H9 (cell line): ENCODE results near the gene UNC5A. TPM values are rescaled to one million over a fixed set of nuclear protein-coding genes. Genes with fewer than 3 reads are reported as not detected.

Experiments used
- DNase-seq: peaks from one replicate; pipeline ENCODE4 v3.0.0-alpha.2; 2017
- H2AFZ ChIP-seq: one replicate; pipeline ENCODE4 v1.6.1; 2013; ENCODE audit warnings: mild to moderate bottlenecking, low read length, control low read depth, moderate library complexity
- H2AK5ac ChIP-seq: 2 replicates; pipeline ENCODE4 v1.6.1; 2013; ENCODE audit warnings: low read length, control low read depth, mixed read lengths; ENCODE audit not compliant: insufficient read length
- H2BK120ac ChIP-seq: one replicate; pipeline ENCODE4 v1.6.1; 2013; ENCODE audit warnings: low read depth, mild to moderate bottlenecking, low read length, control low read depth, inconsistent platforms; ENCODE audit not compliant: poor library complexity, severe bottlenecking
- H2BK12ac ChIP-seq: 2 replicates; pipeline ENCODE4 v1.6.1; 2013; ENCODE audit warnings: low read length, control low read depth, mixed read lengths, low read depth; ENCODE audit not compliant: insufficient read length
- H2BK15ac ChIP-seq: 2 replicates; pipeline ENCODE4 v1.6.1; 2013; ENCODE audit warnings: low read depth, low read length, control low read depth
- H2BK20ac ChIP-seq: one replicate; pipeline ENCODE4 v1.6.1; 2013; ENCODE audit warnings: low read depth, mild to moderate bottlenecking, low read length, control low read depth, inconsistent platforms; ENCODE audit not compliant: poor library complexity, severe bottlenecking
- H2BK5ac ChIP-seq: 2 replicates; pipeline ENCODE4 v1.6.1; 2013; ENCODE audit warnings: low read length, control low read depth, mixed read lengths; ENCODE audit not compliant: insufficient read length
- H3K14ac ChIP-seq: 2 replicates; pipeline ENCODE4 v1.6.1; 2013; ENCODE audit warnings: low read length, control low read depth; ENCODE audit not compliant: insufficient read depth
- H3K18ac ChIP-seq: 2 replicates; pipeline ENCODE4 v1.6.1; 2013; ENCODE audit warnings: low read depth, mild to moderate bottlenecking, mixed read lengths, low read length, control low read depth; ENCODE audit not compliant: insufficient read length
- H3K23ac ChIP-seq: 2 replicates; pipeline ENCODE4 v1.6.1; 2013; ENCODE audit warnings: low read length, control low read depth, mixed read lengths, low read depth; ENCODE audit not compliant: insufficient read length
- H3K23me2 ChIP-seq: 2 replicates; pipeline ENCODE4 v1.6.1; 2013; ENCODE audit warnings: low read depth, mild to moderate bottlenecking, mixed read lengths, low read length, control low read depth; ENCODE audit not compliant: insufficient read length, poor library complexity, severe bottlenecking
- H3K27ac ChIP-seq: 2 replicates; pipeline ENCODE4 v1.5.1; 2013; ENCODE audit warnings: low read length, control low read depth, mixed read lengths, low read depth; ENCODE audit not compliant: insufficient read length
- H3K27me3 ChIP-seq: 2 replicates; pipeline ENCODE4 v1.6.1; 2013; ENCODE audit warnings: low read length, control low read depth, inconsistent platforms; ENCODE audit not compliant: insufficient read depth
- H3K4ac ChIP-seq: 2 replicates; pipeline ENCODE4 v1.6.1; 2013; ENCODE audit warnings: low read depth, mild to moderate bottlenecking, control low read depth, inconsistent platforms, low read length, moderate library complexity
- H3K4me1 ChIP-seq: 2 replicates; pipeline ENCODE4 v1.6.1; 2013; ENCODE audit warnings: low read length, control low read depth, inconsistent platforms; ENCODE audit not compliant: insufficient read depth
- H3K4me2 ChIP-seq: 2 replicates; pipeline ENCODE4 v1.6.1; 2013; ENCODE audit warnings: low read length, control low read depth, mixed read lengths; ENCODE audit not compliant: insufficient read length, insufficient read depth
- H3K56ac ChIP-seq: 2 replicates; pipeline ENCODE4 v1.6.1; 2013; ENCODE audit warnings: low read depth, mild to moderate bottlenecking, mixed read lengths, low read length, control low read depth; ENCODE audit not compliant: insufficient read length
- H3K79me1 ChIP-seq: 2 replicates; pipeline ENCODE4 v1.6.1; 2013; ENCODE audit warnings: low read depth, mild to moderate bottlenecking, moderate library complexity, low read length, control low read depth, inconsistent platforms; ENCODE audit not compliant: insufficient read depth, poor library complexity, severe bottlenecking
- H3K79me2 ChIP-seq: 2 replicates; pipeline ENCODE4 v1.6.1; 2013; ENCODE audit warnings: low read length, control low read depth, inconsistent platforms; ENCODE audit not compliant: insufficient read depth
- H3K9ac ChIP-seq: 2 replicates; pipeline ENCODE4 v1.6.1; 2013; ENCODE audit warnings: low read length, control low read depth, mixed read lengths; ENCODE audit not compliant: insufficient read length; ENCODE audit errors: extremely low read depth
- H3K9me3 ChIP-seq: one replicate; pipeline ENCODE4 v1.6.1; 2013; ENCODE audit warnings: low read depth, low read length, inconsistent platforms; ENCODE audit not compliant: control insufficient read depth
- H3T11ph ChIP-seq: one replicate; pipeline ENCODE4 v1.6.1; 2013; ENCODE audit warnings: mild to moderate bottlenecking, low read length, control low read depth, inconsistent platforms
- H4K20me1 ChIP-seq: one replicate; pipeline ENCODE4 v1.6.1; 2013; ENCODE audit not compliant: control insufficient read depth, insufficient read length, insufficient read depth
- H4K5ac ChIP-seq: 2 replicates; pipeline ENCODE4 v1.6.1; 2013; ENCODE audit warnings: low read depth, mild to moderate bottlenecking, mixed read lengths, low read length, control low read depth; ENCODE audit not compliant: insufficient read length
- H4K8ac ChIP-seq: replicated peaks from 2 replicates; pipeline ENCODE4 v1.6.1; 2013; ENCODE audit warnings: low read length, control low read depth, mixed read lengths, low read depth; ENCODE audit not compliant: insufficient read length
- H4K91ac ChIP-seq: 2 replicates; pipeline ENCODE4 v1.6.1; 2013; ENCODE audit warnings: low read depth, mild to moderate bottlenecking, moderate library complexity, mixed read lengths, low read length, control low read depth; ENCODE audit not compliant: insufficient read length
- H3K27ac Mint-ChIP-seq, 3 experiments: 2 replicates in 2 of 3; 3 replicates in 1 of 3; pipeline ENCODE4 v1.8.0; 2020 to 2021; ENCODE audit warnings: mixed read lengths in 3 of 3, mild to moderate bottlenecking in 1 of 3, moderate library complexity in 1 of 3
- H3K27me3 Mint-ChIP-seq: 2 replicates; pipeline ENCODE4 v1.8.0; 2021; ENCODE audit warnings: low read depth, mild to moderate bottlenecking, moderate library complexity, mixed read lengths
- H3K36me3 Mint-ChIP-seq, 3 experiments: 2 replicates in 2 of 3; 3 replicates in 1 of 3; pipeline ENCODE4 v1.8.0; 2020 to 2021; ENCODE audit warnings: low read depth in 3 of 3, mixed read lengths in 3 of 3; ENCODE audit not compliant: insufficient read depth in 1 of 3
- H3K4me1 Mint-ChIP-seq, 2 experiments: 2 replicates each; pipeline ENCODE4 v1.8.0; 2020; ENCODE audit warnings: mixed read lengths in 2 of 2
- H3K4me3 Mint-ChIP-seq, 2 experiments: 2 replicates in 1 of 2; 3 replicates in 1 of 2; pipeline ENCODE4 v1.8.0; 2020 to 2021; ENCODE audit warnings: mild to moderate bottlenecking in 2 of 2, mixed read lengths in 2 of 2, moderate library complexity in 1 of 2
- H3K9me3 Mint-ChIP-seq, 2 experiments: 2 replicates in 1 of 2; 3 replicates in 1 of 2; pipeline ENCODE4 v1.8.0; 2020; ENCODE audit warnings: mild to moderate bottlenecking in 2 of 2, mixed read lengths in 2 of 2, moderate library complexity in 1 of 2
- CTCF ChIP-seq: fragments of 200-600 bp; sonication (generic); conservative IDR thresholded peaks from 3 replicates; pipeline ENCODE4 v1.8.0; 2021; ENCODE audit warnings: antibody characterized with exemption, mild to moderate bottlenecking
- WGBS: extraction: QIAGEN DNeasy Blood & Tissue Kit; methylation state at CpG from one replicate; pipeline ENCODE4 v1.1.7; 2013; ENCODE audit warnings: missing lambda C conversion rate, low lambda C conversion rate, mixed read lengths; ENCODE audit not compliant: insufficient read length; ENCODE audit errors: extremely low coverage; 5-methylcytosine and 5-hydroxymethylcytosine counted together
- total RNA-seq: library from RNA; stranded (reverse); gene quantifications from 2 replicates; pipeline ENCODE4 v1.2.1, GENCODE V29; 2021

The UNC5A gene
- total RNA-seq, 1 experiment from 2014 or later: 4.4 TPM

GRCh38 chr5:176797456-176798050 is 12.8 kb upstream of the UNC5A start:
- Histone ChIP-seq H3K9me3 (no peaks in the 10 kb centered on the region), H4K8ac (no peak overlapping the region), H2AFZ (no peak overlapping the region), H2BK120ac (no peak overlapping the region), H3K4me1 (no peaks in the 10 kb centered on the region), H2AK5ac (no peak overlapping the region), H3T11ph (no peak overlapping the region), H4K91ac (no peak overlapping the region), H3K27ac (no peak overlapping the region), H2BK15ac (no peak overlapping the region), H3K23me2 (no peaks in the 10 kb centered on the region), H2BK20ac (no peak overlapping the region), H3K79me1 (no peaks in the 10 kb centered on the region), H3K56ac (no peak overlapping the region), H3K23ac (no peak overlapping the region), H3K4me2 (no peak overlapping the region), H3K4ac (no peak overlapping the region), H3K18ac (no peak overlapping the region), H3K79me2 (no peaks in the 10 kb centered on the region), H4K5ac (no peak overlapping the region), H3K9ac (no peak overlapping the region), H3K27me3 (no peaks in the 10 kb centered on the region), H4K20me1 (no peaks in the 10 kb centered on the region), H3K14ac (no peak overlapping the region), H2BK12ac (no peak overlapping the region), H2BK5ac (no peak overlapping the region)
- no peak overlapping the region for H3K27ac Mint-ChIP-seq
- no peaks in the 10 kb centered on the region for H3K9me3 Mint-ChIP-seq
- H3K4me3 Mint-ChIP-seq: no peak overlapping the region
- H3K36me3 Mint-ChIP-seq: no peaks in the 10 kb centered on the region
- peaks cover 18% of the 10 kb centered on the region for H3K27me3 Mint-ChIP-seq
- no CpG with 5 or more reads among the region's 21 CpGs for WGBS
- TF ChIP-seq CTCF: no peak
- peaks cover 16 to 18% of the 10 kb centered on the region in 2 experiments for H3K4me1 Mint-ChIP-seq
- DNase-seq: no peak
